ENCODE data around the gene NID1. TPM values are rescaled to one million over a fixed set of nuclear protein-coding genes. Genes with fewer than 3 reads are reported as not detected.
A peak's percentile ranks its signal among the peaks of the same experiment; 100 is the strongest.

NID1 gene
- total RNA-seq, 2 donors from 2014 or later = 95.1 to 112 TPM

- Histone ChIP-seq H3K4me1 (peaks cover 0 to 20% of the 10 kb centered on the region in 2 donors), H3K27me3 (no peaks in the 10 kb centered on the region), H3K27ac (peak overlapping the region; percentile 42 to 54), H3K9me3 (no peaks in the 10 kb centered on the region), H3K36me3 (peaks cover 73% of the 10 kb centered on the region), H3K4me3 (no peak overlapping the region)
- no peak for TF ChIP-seq CTCF (IDR thresholded peaks at IDR 0.05)
- no peak for DNase-seq (ENCODE audit: low spot score)
These were observed 64.1 kb downstream of the NID1 start for GRCh38 chr1:236000781-236001180.

- Histone ChIP-seq H3K4me3 (no peak overlapping the region), H3K27me3 (no peaks in the 10 kb centered on the region), H3K27ac (peak overlapping the region; percentile 29 to 39), H3K9me3 (no peaks in the 10 kb centered on the region), H3K36me3 (peaks cover 78% of the 10 kb centered on the region), H3K4me1 (peaks cover 0 to 20% of the 10 kb centered on the region in 2 donors)
- no peak for TF ChIP-seq CTCF (IDR thresholded peaks at IDR 0.05)
- DNase-seq (ENCODE audit: low spot score) = no peak
These were observed 65.5 kb downstream of the NID1 start for GRCh38 chr1:235999259-235999925.

- no peak for DNase-seq (ENCODE audit: low spot score)
- no peak for TF ChIP-seq CTCF (IDR thresholded peaks at IDR 0.05)
- Histone ChIP-seq H3K27me3 (no peaks in the 10 kb centered on the region), H3K4me1 (peaks cover 0 to 20% of the 10 kb centered on the region in 2 donors), H3K36me3 (peaks cover 79% of the 10 kb centered on the region), H3K4me3 (no peak overlapping the region), H3K27ac (peak overlapping the region; percentile 29 to 39), H3K9me3 (no peaks in the 10 kb centered on the region)
These were observed 66.1 kb downstream of the NID1 start for GRCh38 chr1:235998812-235999211.

GRCh38 chr1:235997931-235998330 lies 67.0 kb downstream of the NID1 start:
- H3K4me3 ChIP-seq = no peak overlapping the region
- no peaks in the 10 kb centered on the region for H3K27me3 ChIP-seq
- H3K4me1 ChIP-seq = peaks cover 0 to 20% of the 10 kb centered on the region in 2 donors
- no peak for TF ChIP-seq CTCF (IDR thresholded peaks at IDR 0.05)
- no peak overlapping the region for H3K27ac ChIP-seq
- H3K9me3 ChIP-seq = no peaks in the 10 kb centered on the region
- DNase-seq (ENCODE audit: low spot score) = no peak
- peaks cover 88% of the 10 kb centered on the region for H3K36me3 ChIP-seq

GRCh38 chr1:235997049-235997448 lies 67.8 kb downstream of the NID1 start:
- no peak for TF ChIP-seq CTCF (IDR thresholded peaks at IDR 0.05)
- peaks cover 89% of the 10 kb centered on the region for H3K36me3 ChIP-seq
- DNase-seq (ENCODE audit: low spot score) = no peak
- H3K27me3 ChIP-seq = no peaks in the 10 kb centered on the region
- no peak overlapping the region for H3K27ac ChIP-seq
- H3K4me1 ChIP-seq = peaks cover 0 to 20% of the 10 kb centered on the region in 2 donors
- no peak overlapping the region for H3K4me3 ChIP-seq
- no peaks in the 10 kb centered on the region for H3K9me3 ChIP-seq

Measured in right atrium auricular region (tissue), 2 donors.